Gastroesophageal sphincter (tissue), 4 donors: ENCODE results near the gene HSD17B1. TPM values are rescaled to one million over a fixed set of nuclear protein-coding genes. Genes with fewer than 3 reads are reported as not detected.
"Not testable (repeated sequence)": the region's sequence is repeated elsewhere in the genome, so short reads cannot be mapped to it uniquely, and the experiment has no call there.

Source experiments
- ATAC-seq: fragments of 150-250 bp; one replicate; pipeline ENCODE4 v1.9.1; 2016; ENCODE audit warnings: mild to moderate bottlenecking, moderate library complexity
- H3K27ac ChIP-seq, 4 donors: fragments of 200-600 bp; sonication (generic) in 3 of 4; 1 replicate in 3 of 4; 2 replicates in 1 of 4; pipeline ENCODE4 v1.5.1; 2016 to 2019
- H3K27me3 ChIP-seq: fragments of 200-600 bp; sonication (generic); one replicate; pipeline ENCODE4 v1.5.1; 2019
- H3K36me3 ChIP-seq, 2 donors: fragments of 200-600 bp; sonication (generic); one replicate each; pipeline ENCODE4 v1.5.1; 2019; ENCODE audit warnings: control low read depth in 1 of 2
- H3K4me1 ChIP-seq, 3 donors: fragments of 200-600 bp; sonication (generic); 1 replicate in 2 of 3; 2 replicates in 1 of 3; pipeline ENCODE4 v1.5.1; 2016 to 2019; ENCODE audit warnings: control low read depth in 2 of 3
- H3K4me3 ChIP-seq, 2 donors: fragments of 200-600 bp; sonication (generic); one replicate each; pipeline ENCODE4 v1.5.1; 2019; ENCODE audit warnings: mild to moderate bottlenecking in 1 of 2, moderate library complexity in 1 of 2
- H3K9me3 ChIP-seq, 3 donors: fragments of 200-600 bp; sonication (generic); one replicate each; pipeline ENCODE4 v1.5.1; 2017 to 2019; ENCODE audit warnings: control low read depth in 2 of 3
- CTCF ChIP-seq, 4 experiments: fragments of 200-600 bp in 2 of 4; fragments of 450-650 bp in 2 of 4; sonication (generic) in 1 of 4; IDR thresholded peaks; one replicate each; pipeline ENCODE4 v1.5.1; 2017 to 2019; ENCODE audit warnings: antibody characterized with exemption in 4 of 4, mild to moderate bottlenecking in 2 of 4, moderate library complexity in 2 of 4
- EP300 ChIP-seq: sonication (generic); formaldehyde crosslinking; IDR thresholded peaks from one replicate; pipeline ENCODE4 v1.6.1; 2017; ENCODE audit warnings: antibody characterized with exemption, mild to moderate bottlenecking
- POLR2A ChIP-seq, 2 donors: fragments of 450-650 bp; IDR thresholded peaks; one replicate each; pipeline ENCODE4 v1.6.1; 2017; ENCODE audit warnings: antibody characterized with exemption in 2 of 2, mild to moderate bottlenecking in 2 of 2, moderate library complexity in 1 of 2
- POLR2AphosphoS5 ChIP-seq: sonication (generic); formaldehyde crosslinking; IDR thresholded peaks from one replicate; pipeline ENCODE4 v1.6.1; 2017; ENCODE audit warnings: antibody characterized with exemption
- WGBS, 2 donors: methylation state at CpG; one replicate each; pipeline ENCODE4 v1.1.5; 2018; ENCODE audit warnings: low coverage in 1 of 2; 5-methylcytosine and 5-hydroxymethylcytosine counted together
- total RNA-seq, 4 donors: library from RNA; depleted of rRNA; stranded (reverse); fragments of >200 nt; gene quantifications; one replicate each; pipeline ENCODE4 v1.1.0, GENCODE V29; 2016

Gene HSD17B1
- total RNA-seq, 4 donors from 2014 or later: 0.39 to 1.4 (median 0.69) TPM

DNA sequence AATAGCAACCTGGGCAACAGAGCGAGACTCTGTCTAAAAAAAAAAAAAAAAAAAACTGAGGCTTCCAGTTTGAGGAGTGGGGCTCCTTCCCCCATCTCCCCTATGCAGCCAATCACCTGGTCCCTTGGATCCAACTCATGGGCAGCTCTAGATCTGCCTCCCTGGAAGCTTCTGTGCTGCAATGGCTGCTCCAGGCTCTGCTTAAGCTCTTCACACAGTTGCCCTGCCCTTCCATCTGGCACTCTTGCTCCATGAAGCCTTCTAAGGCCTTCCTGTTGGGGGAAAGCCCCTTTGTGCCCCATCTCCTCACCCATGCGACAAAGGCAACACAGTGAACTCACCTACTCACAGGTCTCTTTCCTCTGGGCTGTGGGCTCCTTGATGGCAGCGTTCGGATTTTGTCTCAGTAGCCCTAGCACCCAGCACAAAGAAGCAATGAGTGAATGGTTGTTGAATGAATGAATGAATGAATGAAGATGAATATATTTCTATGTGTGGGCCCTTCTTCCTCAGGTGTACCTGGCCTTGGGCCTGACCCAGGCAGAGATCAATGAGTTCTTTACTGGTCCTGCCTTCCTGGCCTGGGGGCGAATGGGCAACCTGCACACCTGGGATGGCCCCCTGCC lies 14.8 kb upstream of the HSD17B1 start:
- no peak for ATAC-seq
- no peaks in the 10 kb centered on the region for H3K9me3 ChIP-seq
- H3K27ac ChIP-seq: peak overlapping the region in 2 of 4 donors; percentile 91 to 99
- 100% methylated on average over 2 of the region's 5 CpGs for WGBS, 2 donors
- TF ChIP-seq EP300 (no peak), POLR2A (IDR thresholded peaks at IDR 0.05) (no peak), CTCF (IDR thresholded peaks at IDR 0.05) (no peak), POLR2AphosphoS5 (no peak)
- H3K36me3 ChIP-seq: peaks cover 0 to 49% of the 10 kb centered on the region in 2 donors
- H3K4me1 ChIP-seq: peaks cover 0 to 33% (median 8%) of the 10 kb centered on the region in 3 donors
- H3K4me3 ChIP-seq: no peak overlapping the region
- no peaks in the 10 kb centered on the region for H3K27me3 ChIP-seq

DNA sequence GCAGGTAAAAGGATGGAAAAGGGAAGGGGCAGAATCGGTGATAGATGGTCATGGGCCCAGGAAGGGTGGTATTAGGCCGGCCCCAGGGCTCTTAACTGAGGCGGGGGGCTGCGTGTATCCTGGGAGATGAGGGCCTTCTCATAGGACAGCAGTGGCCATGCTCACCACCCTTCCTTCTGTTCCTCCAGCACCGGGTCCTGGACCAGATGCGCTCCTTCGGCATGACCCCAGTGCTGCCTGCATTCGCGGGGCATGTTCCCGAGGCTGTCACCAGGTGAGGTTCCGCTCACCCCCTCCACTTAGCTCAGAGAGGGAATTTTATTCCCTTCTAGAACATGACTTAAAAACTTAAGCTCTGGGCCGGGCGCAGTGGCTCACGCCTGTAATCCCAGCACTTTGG lies 14.2 kb upstream of the HSD17B1 start:
- peaks cover 0 to 33% (median 8%) of the 10 kb centered on the region in 3 donors for H3K4me1 ChIP-seq
- WGBS, 2 donors: 100% methylated on average over 2 of the region's 14 CpGs; no CpG with 5 or more reads in 1 of the 2 donors
- no peak for ATAC-seq
- no peaks in the 10 kb centered on the region for H3K9me3 ChIP-seq
- H3K27ac ChIP-seq: peak overlapping the region in 1 of 4 donors; percentile 91
- H3K4me3 ChIP-seq: no peak overlapping the region
- TF ChIP-seq POLR2A (IDR thresholded peaks at IDR 0.05): no peak
- no peak for TF ChIP-seq POLR2AphosphoS5
- no peak for TF ChIP-seq CTCF (IDR thresholded peaks at IDR 0.05)
- no peak for TF ChIP-seq EP300
- no peaks in the 10 kb centered on the region for H3K27me3 ChIP-seq
- H3K36me3 ChIP-seq: peaks cover 0 to 54% of the 10 kb centered on the region in 2 donors

DNA sequence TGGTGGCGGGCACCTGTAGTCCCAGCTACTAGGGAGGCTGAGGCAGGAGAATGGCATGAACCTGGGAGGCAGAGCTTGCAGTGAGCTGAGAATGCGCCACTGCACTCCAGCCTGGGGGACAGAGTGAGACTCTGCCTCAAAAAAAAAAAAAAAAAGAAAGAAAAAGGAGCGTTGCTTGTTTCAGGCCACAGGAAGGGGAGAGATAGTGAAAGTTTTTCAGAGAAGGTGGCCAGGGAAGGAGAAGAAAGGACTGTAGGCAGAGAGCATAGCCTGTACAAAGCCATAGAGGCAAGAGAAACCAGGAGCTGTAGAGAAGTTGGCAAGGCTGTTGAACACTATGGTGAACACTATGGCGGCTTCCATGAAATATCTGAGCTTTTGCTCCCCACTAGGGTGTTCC lies 12.2 kb upstream of the HSD17B1 start:
- 74 to 90% methylated on average over 3 to 4 of the region's 4 CpGs for WGBS, 2 donors
- Histone ChIP-seq H3K4me1 (peaks cover 0 to 21% (median 8%) of the 10 kb centered on the region in 3 donors), H3K36me3 (peaks cover 0 to 70% of the 10 kb centered on the region in 2 donors)
- H3K9me3 ChIP-seq, H3K27ac ChIP-seq, ATAC-seq, H3K4me3 ChIP-seq, H3K27me3 ChIP-seq: not testable (repeated sequence)

- peaks cover 0 to 70% of the 10 kb centered on the region in 2 donors for H3K36me3 ChIP-seq
- ATAC-seq: no peak
- no peak overlapping the region for H3K4me3 ChIP-seq
- no peaks in the 10 kb centered on the region for H3K27me3 ChIP-seq
- TF ChIP-seq POLR2AphosphoS5: no peak
- no peak for TF ChIP-seq CTCF (IDR thresholded peaks at IDR 0.05)
- TF ChIP-seq POLR2A (IDR thresholded peaks at IDR 0.05): no peak
- no peak for TF ChIP-seq EP300
- H3K27ac ChIP-seq: no peak overlapping the region
- H3K4me1 ChIP-seq: peaks cover 0 to 17% (median 8%) of the 10 kb centered on the region in 3 donors
- WGBS, 2 donors: 60 to 79% methylated on average over 1 to 6 of the region's 17 CpGs
- H3K9me3 ChIP-seq: no peaks in the 10 kb centered on the region
Observed at GRCh38 chr17:42541041-42541833, 11.5 kb upstream of the HSD17B1 start.

DNA sequence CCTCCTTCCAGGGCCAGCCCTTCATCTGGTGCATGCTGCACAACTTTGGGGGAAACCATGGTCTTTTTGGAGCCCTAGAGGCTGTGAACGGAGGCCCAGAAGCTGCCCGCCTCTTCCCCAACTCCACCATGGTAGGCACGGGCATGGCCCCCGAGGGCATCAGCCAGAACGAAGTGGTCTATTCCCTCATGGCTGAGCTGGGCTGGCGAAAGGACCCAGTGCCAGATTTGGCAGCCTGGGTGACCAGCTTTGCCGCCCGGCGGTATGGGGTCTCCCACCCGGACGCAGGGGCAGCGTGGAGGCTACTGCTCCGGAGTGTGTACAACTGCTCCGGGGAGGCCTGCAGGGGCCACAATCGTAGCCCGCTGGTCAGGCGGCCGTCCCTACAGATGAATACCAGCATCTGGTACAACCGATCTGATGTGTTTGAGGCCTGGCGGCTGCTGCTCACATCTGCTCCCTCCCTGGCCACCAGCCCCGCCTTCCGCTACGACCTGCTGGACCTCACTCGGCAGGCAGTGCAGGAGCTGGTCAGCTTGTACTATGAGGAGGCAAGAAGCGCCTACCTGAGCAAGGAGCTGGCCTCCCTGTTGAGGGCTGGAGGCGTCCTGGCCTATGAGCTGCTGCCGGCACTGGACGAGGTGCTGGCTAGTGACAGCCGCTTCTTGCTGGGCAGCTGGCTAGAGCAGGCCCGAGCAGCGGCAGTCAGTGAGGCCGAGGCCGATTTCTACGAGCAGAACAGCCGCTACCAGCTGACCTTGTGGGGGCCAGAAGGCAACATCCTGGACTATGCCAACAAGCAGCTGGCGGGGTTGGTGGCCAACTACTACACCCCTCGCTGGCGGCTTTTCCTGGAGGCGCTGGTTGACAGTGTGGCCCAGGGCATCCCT lies 9.3 kb upstream of the HSD17B1 start:
- ATAC-seq: no peak
- Histone ChIP-seq H3K9me3 (no peaks in the 10 kb centered on the region), H3K27me3 (no peaks in the 10 kb centered on the region), H3K4me1 (peaks cover 0 to 8% (median 5%) of the 10 kb centered on the region in 3 donors), H3K27ac (no peak overlapping the region), H3K36me3 (peaks cover 0 to 73% of the 10 kb centered on the region in 2 donors), H3K4me3 (no peak overlapping the region)
- WGBS, 2 donors: no CpG with 5 or more reads among the region's 39 CpGs
- TF ChIP-seq EP300: no peak
- TF ChIP-seq POLR2AphosphoS5: no peak
- TF ChIP-seq POLR2A (IDR thresholded peaks at IDR 0.05): no peak
- no peak for TF ChIP-seq CTCF (IDR thresholded peaks at IDR 0.05)
